Activated T-helper 1 cell treated with anti-CD3 and anti-CD28 coated beads, Interleukin-12 subunit alpha, Interleukin-12 subunit beta, Interleukin-2, Interleukin-4 antibody, amounts not matched to agents 30 ng/mL and 10 ng/mL and 1 ng/mL, durations not matched to agents 14 hours and 24 hours and 36 hours (primary cell): Measurements from ENCODE around the gene RTRAF. TPM values are rescaled to one million over a fixed set of nuclear protein-coding genes. Genes with fewer than 3 reads are reported as not detected.

Experiments
- DNase-seq: peaks from one replicate; pipeline ENCODE4 v3.0.0; 2021; ENCODE audit warnings: low spot score
- H3K27ac Mint-ChIP-seq: one replicate; pipeline ENCODE4 v1.8.0; 2021; ENCODE audit warnings: mild to moderate bottlenecking, mixed read lengths
- H3K27me3 Mint-ChIP-seq: one replicate; pipeline ENCODE4 v1.8.0; 2022; ENCODE audit warnings: mild to moderate bottlenecking, moderate library complexity, mixed read lengths; ENCODE audit not compliant: insufficient read depth
- H3K36me3 Mint-ChIP-seq: one replicate; pipeline ENCODE4 v1.8.0; 2021; ENCODE audit warnings: low read depth, mixed read lengths
- H3K4me1 Mint-ChIP-seq: one replicate; pipeline ENCODE4 v1.8.0; 2021; ENCODE audit warnings: low read depth, mixed read lengths
- H3K4me3 Mint-ChIP-seq: one replicate; pipeline ENCODE4 v1.8.0; 2021; ENCODE audit warnings: mild to moderate bottlenecking, moderate library complexity, mixed read lengths
- H3K9me3 Mint-ChIP-seq: one replicate; pipeline ENCODE4 v1.8.0; 2021; ENCODE audit warnings: mixed read lengths
- intact Hi-C: fragments of 100-400 bp; cut with micrococcal nuclease; formaldehyde crosslinking; loops from one replicate; pipeline ENCODE4 v1.15.1; 2024
- total RNA-seq: library from RNA; stranded (reverse); gene quantifications from 2 replicates; pipeline ENCODE4 v1.2.3, GENCODE V29; 2022

The RTRAF gene
- total RNA-seq, 1 donor from 2014 or later = 215 TPM

- Mint-ChIP-seq H3K4me3 (no peak overlapping the region), H3K36me3 (no peaks in the 10 kb centered on the region), H3K27me3 (peaks cover 6% of the 10 kb centered on the region), H3K9me3 (no peaks in the 10 kb centered on the region), H3K4me1 (peaks cover 6% of the 10 kb centered on the region), H3K27ac (no peak overlapping the region)
- DNase-seq = no peak
- intact Hi-C loops = no loop called here
These were observed 60.6 kb downstream of the RTRAF start for GRCh38 chr14:52049721-52050588.

- H3K4me3 Mint-ChIP-seq = no peak overlapping the region
- no peaks in the 10 kb centered on the region for H3K9me3 Mint-ChIP-seq
- H3K27ac Mint-ChIP-seq = no peak overlapping the region
- intact Hi-C loops = no loop called here
- peaks cover 13% of the 10 kb centered on the region for H3K27me3 Mint-ChIP-seq
- no peak for DNase-seq
- H3K36me3 Mint-ChIP-seq = no peaks in the 10 kb centered on the region
- H3K4me1 Mint-ChIP-seq = no peaks in the 10 kb centered on the region
These were observed 61.9 kb downstream of the RTRAF start for GRCh38 chr14:52051251-52051650.

DNA sequence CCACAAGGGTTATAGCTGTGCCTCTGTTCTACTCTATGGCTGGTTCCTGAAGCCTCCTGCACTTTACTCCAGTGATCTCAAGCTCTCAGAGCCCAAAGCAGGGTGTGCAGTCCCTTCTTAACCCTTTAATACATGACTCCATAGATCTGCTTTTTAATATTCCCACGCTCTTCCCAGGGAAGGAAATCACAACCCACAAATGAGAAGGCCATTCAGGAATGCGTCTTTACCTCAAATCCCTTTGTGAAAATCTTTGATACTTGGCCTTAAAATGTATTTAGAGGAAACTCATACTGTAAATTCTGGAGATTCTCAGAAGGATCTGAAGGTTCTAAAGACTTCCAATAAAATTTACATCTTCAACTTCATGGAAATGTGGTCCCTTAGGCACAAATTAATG is 62.5 kb downstream of the RTRAF start:
- no peaks in the 10 kb centered on the region for H3K4me1 Mint-ChIP-seq
- H3K27me3 Mint-ChIP-seq = peaks cover 13% of the 10 kb centered on the region
- no peaks in the 10 kb centered on the region for H3K36me3 Mint-ChIP-seq
- H3K27ac Mint-ChIP-seq = no peak overlapping the region
- H3K4me3 Mint-ChIP-seq = no peak overlapping the region
- intact Hi-C loops = no loop called here
- no peaks in the 10 kb centered on the region for H3K9me3 Mint-ChIP-seq
- DNase-seq = no peak

- H3K36me3 Mint-ChIP-seq = no peaks in the 10 kb centered on the region
- H3K4me1 Mint-ChIP-seq = no peaks in the 10 kb centered on the region
These were observed 63.1 kb downstream of the RTRAF start for GRCh38 chr14:52052288-52052943.

GRCh38 chr14:52053044-52053443 is 63.7 kb downstream of the RTRAF start:
- no peaks in the 10 kb centered on the region for H3K36me3 Mint-ChIP-seq
- intact Hi-C loops = no loop called here
- no peaks in the 10 kb centered on the region for H3K9me3 Mint-ChIP-seq
- peaks cover 12% of the 10 kb centered on the region for H3K27me3 Mint-ChIP-seq
- H3K27ac Mint-ChIP-seq = no peak overlapping the region
- H3K4me1 Mint-ChIP-seq = no peaks in the 10 kb centered on the region
- no peak overlapping the region for H3K4me3 Mint-ChIP-seq
- no peak for DNase-seq

More at GRCh38 chr14:52052288-52052943, 63.1 kb downstream of the RTRAF start:
- intact Hi-C loops = no loop called here
- no peak for DNase-seq
- Mint-ChIP-seq H3K4me3 (no peak overlapping the region), H3K9me3 (no peaks in the 10 kb centered on the region), H3K27me3 (peaks cover 12% of the 10 kb centered on the region), H3K27ac (no peak overlapping the region)

- intact Hi-C loops = no loop called here
- no peak for DNase-seq
- Mint-ChIP-seq H3K36me3 (no peaks in the 10 kb centered on the region), H3K27ac (no peak overlapping the region), H3K27me3 (peaks cover 15% of the 10 kb centered on the region), H3K4me3 (no peak overlapping the region), H3K4me1 (no peaks in the 10 kb centered on the region), H3K9me3 (no peaks in the 10 kb centered on the region)
These were observed 65.3 kb downstream of the RTRAF start for GRCh38 chr14:52054678-52055077.

- intact Hi-C loops = no loop called here
- Mint-ChIP-seq H3K4me1 (no peaks in the 10 kb centered on the region), H3K27me3 (peaks cover 19% of the 10 kb centered on the region), H3K9me3 (no peaks in the 10 kb centered on the region), H3K36me3 (no peaks in the 10 kb centered on the region), H3K4me3 (no peak overlapping the region), H3K27ac (no peak overlapping the region)
- no peak for DNase-seq
These were observed 65.8 kb downstream of the RTRAF start for GRCh38 chr14:52055167-52055566.

DNA sequence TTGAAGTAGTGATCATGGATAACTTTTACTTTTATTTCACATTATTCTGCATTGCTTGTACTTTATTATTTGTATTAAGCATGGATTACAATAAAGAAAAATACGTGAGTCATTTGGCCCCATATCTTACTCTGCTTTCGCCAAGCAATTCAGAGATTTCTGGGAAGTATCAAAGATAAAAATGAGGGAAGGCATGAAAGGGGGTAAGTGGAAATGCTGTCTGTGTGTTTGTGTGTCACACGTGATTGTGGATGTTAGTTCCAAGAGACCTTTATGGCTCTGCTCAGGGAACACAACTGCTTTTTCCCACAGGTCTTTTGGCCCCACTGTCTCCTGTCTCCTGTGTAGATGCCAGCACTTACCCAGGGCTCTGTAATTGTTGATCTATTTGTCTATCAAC is 69.0 kb downstream of the RTRAF start:
- Mint-ChIP-seq H3K4me3 (no peak overlapping the region), H3K4me1 (no peaks in the 10 kb centered on the region), H3K36me3 (no peaks in the 10 kb centered on the region), H3K27me3 (peaks cover 35% of the 10 kb centered on the region), H3K27ac (no peak overlapping the region), H3K9me3 (no peaks in the 10 kb centered on the region)
- intact Hi-C loops = no loop called here
- DNase-seq = no peak

GRCh38 chr14:52059649-52060048 is 70.3 kb downstream of the RTRAF start:
- intact Hi-C loops = no loop called here
- H3K4me1 Mint-ChIP-seq = no peaks in the 10 kb centered on the region
- no peak overlapping the region for H3K27ac Mint-ChIP-seq
- H3K27me3 Mint-ChIP-seq = peaks cover 40% of the 10 kb centered on the region
- H3K9me3 Mint-ChIP-seq = no peaks in the 10 kb centered on the region
- no peak overlapping the region for H3K4me3 Mint-ChIP-seq
- no peaks in the 10 kb centered on the region for H3K36me3 Mint-ChIP-seq
- DNase-seq = no peak

- Mint-ChIP-seq H3K27me3 (peaks cover 41% of the 10 kb centered on the region), H3K27ac (no peak overlapping the region), H3K4me1 (no peaks in the 10 kb centered on the region), H3K4me3 (no peak overlapping the region), H3K36me3 (no peaks in the 10 kb centered on the region), H3K9me3 (no peaks in the 10 kb centered on the region)
- intact Hi-C loops = no loop called here
- DNase-seq = no peak
These were observed 70.7 kb downstream of the RTRAF start for GRCh38 chr14:52060080-52060479.

Other genes with a start within 250 kb of the RTRAF start
- gene GNG2, start 128.9 kb upstream of the RTRAF start, total RNA-seq = 126 and 128 TPM in 2 replicates
- 0.16 and 0.34 TPM in 2 replicates for gene NID2, start 79.5 kb downstream of the RTRAF start, total RNA-seq